Stimulated activated effector memory CD8-positive, alpha-beta T cell treated with anti-CD3 and anti-CD28 coated beads, Interleukin-12 subunit alpha, Interleukin-12 subunit beta, amount 100 ng/mL, for 72 hours (primary cell): ENCODE results near the gene TDRD15.
"Not testable (repeated sequence)": the region's sequence is repeated elsewhere in the genome, so short reads cannot be mapped to it uniquely, and the experiment has no call there.

ENCODE experiments used
- ATAC-seq: fragments of 150-1000 bp; cut with Tn5 transposase; 2 replicates; pipeline ENCODE4 v1.10.0; 2021
- DNase-seq, 2 donors: peaks; one replicate each; pipeline ENCODE4 v3.0.0; 2021 to 2022; ENCODE audit warnings: low spot score in 2 of 2
- H3K27ac Mint-ChIP-seq: one replicate; pipeline ENCODE4 v1.8.0; 2022; ENCODE audit warnings: mild to moderate bottlenecking, mixed read lengths
- H3K36me3 Mint-ChIP-seq: one replicate; pipeline ENCODE4 v1.8.0; 2022; ENCODE audit warnings: mild to moderate bottlenecking, mixed read lengths
- H3K4me1 Mint-ChIP-seq: one replicate; pipeline ENCODE4 v1.8.0; 2022; ENCODE audit warnings: mixed read lengths
- H3K4me3 Mint-ChIP-seq: one replicate; pipeline ENCODE4 v1.8.0; 2022; ENCODE audit warnings: mild to moderate bottlenecking, mixed read lengths
- H3K9me3 Mint-ChIP-seq: one replicate; pipeline ENCODE4 v1.8.0; 2022; ENCODE audit warnings: mixed read lengths

TDRD15 gene

DNA sequence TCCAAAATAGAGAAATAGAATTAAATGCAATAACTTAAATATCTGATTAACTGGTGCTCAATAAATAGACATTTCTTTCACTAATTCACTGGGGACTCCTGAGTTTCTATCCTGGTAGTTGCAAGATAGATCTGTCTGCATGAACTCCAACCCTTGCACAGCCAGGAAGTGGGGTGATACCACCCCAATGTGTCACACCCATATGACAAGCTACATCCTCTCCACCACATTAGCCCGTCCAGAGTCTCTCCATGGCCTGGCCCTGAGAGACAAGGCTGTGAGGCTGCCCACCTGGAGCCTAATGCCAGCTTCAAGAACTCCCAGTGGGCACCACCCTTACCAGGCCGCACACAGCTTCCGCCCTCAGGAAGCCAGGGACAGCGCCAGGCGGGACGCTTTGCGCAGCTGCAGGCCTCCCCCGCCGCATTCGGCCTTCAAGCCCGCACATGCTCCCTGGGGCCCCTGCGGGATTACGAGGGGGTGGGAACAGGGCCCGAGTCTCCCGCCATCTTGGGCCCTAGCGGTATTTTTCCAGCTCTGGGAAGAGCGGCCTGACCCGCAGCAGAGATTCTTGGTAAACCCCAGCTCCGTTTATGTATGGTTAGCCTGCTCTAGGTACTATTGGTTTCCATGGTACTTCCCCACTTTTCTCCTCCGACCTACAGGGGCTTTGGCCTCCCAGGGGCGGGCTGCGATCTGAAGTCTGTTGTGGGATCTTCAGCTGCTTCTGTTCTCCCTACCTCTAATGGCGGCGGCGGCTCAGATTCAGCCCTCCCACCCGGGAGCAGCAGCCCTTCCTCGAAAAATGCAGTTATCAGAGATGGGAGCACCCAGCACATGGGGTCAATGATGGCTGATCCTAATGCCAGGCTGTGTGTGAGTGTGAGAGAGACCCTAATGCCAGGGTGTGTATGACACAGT lies at the start of gene TDRD15:
Gene TDRD15 (plus strand): TSS at position 496 of the 921 bp plus-strand sequence. CDS start 13,500 bp downstream, outside the sequence.
- H3K9me3 Mint-ChIP-seq: no peaks in the 10 kb centered on the region

DNA sequence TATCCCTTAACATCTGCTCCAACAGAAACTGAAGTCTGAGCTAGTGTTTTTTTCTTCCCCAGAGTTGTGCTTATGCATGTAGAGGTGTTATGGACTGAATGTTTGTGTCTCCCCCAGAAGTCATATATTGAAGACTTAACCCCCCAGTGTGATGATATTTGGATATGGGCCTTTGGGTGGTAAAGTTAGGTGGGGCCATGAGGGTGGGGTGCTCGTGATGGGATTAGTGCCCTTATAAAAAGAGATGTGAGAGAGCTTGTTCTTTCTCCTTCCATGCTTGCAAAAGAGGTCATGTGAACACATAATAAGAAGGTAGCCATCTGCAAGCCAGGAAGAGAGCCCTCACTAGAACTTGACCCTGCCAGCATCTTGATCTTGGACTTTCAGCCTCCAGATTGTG lies 45.5 kb upstream of the TDRD15 start:
- Mint-ChIP-seq H3K4me1 (no peaks in the 10 kb centered on the region), H3K36me3 (no peaks in the 10 kb centered on the region), H3K27ac (no peak overlapping the region), H3K4me3 (no peak overlapping the region), H3K9me3 (no peaks in the 10 kb centered on the region)
- DNase-seq (no peak), ATAC-seq (no peak)

More for the DNA sequence above, at the start of gene TDRD15:
- no peaks in the 10 kb centered on the region for H3K36me3 Mint-ChIP-seq
- H3K4me1 Mint-ChIP-seq: no peaks in the 10 kb centered on the region
- DNase-seq (no peak), ATAC-seq (peak; percentile 16)
- no peak within 1 kb of the TSS for H3K27ac Mint-ChIP-seq
- no peak within 1 kb of the TSS for H3K4me3 Mint-ChIP-seq

DNA sequence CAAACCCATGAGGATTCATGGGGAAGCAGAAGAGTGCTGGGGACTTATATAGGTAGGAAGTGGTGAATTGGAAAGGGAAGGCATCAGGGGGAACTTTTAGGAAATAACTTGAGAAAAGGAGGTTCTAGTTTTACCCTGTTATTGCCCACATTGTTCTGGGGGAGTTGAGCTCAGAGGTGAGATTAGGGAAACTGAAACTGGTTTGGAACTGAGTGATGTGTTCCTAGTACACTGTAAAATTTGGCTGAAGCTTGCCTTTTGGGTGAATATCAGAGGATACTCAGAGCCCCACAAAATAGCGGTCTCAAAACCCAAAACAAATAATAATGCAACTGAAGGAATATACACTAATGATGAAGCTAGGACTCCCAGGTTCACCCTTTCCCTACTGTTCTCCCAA lies 40.3 kb upstream of the TDRD15 start:
- no peaks in the 10 kb centered on the region for H3K9me3 Mint-ChIP-seq
- no peak for DNase-seq
- no peak for ATAC-seq
- no peaks in the 10 kb centered on the region for H3K4me1 Mint-ChIP-seq
- H3K4me3 Mint-ChIP-seq: no peak overlapping the region
- no peak overlapping the region for H3K27ac Mint-ChIP-seq
- H3K36me3 Mint-ChIP-seq: no peaks in the 10 kb centered on the region

DNA sequence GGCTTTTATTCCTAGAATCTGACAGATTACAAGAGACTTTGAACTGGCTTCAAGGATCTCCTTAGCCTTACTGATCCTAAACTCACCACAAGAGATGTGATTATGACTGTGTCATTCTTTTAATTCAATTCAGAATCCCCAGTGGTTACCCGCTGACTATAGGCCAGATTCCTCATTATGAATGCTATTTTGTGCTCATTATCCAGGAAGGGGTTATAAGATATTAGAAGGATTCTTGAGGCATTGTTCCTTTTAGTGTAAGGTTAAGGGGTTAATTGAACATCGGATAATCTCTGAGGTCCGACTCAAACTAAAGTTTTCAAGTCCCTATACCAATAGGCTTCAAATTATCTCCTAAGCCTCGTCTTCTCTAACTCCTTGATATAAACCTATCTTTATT lies 39.4 kb upstream of the TDRD15 start:
- H3K36me3 Mint-ChIP-seq: no peaks in the 10 kb centered on the region
- H3K4me3 Mint-ChIP-seq: no peak overlapping the region
- no peaks in the 10 kb centered on the region for H3K4me1 Mint-ChIP-seq
- no peaks in the 10 kb centered on the region for H3K9me3 Mint-ChIP-seq
- no peak overlapping the region for H3K27ac Mint-ChIP-seq
- ATAC-seq (no peak), DNase-seq (no peak)

DNA sequence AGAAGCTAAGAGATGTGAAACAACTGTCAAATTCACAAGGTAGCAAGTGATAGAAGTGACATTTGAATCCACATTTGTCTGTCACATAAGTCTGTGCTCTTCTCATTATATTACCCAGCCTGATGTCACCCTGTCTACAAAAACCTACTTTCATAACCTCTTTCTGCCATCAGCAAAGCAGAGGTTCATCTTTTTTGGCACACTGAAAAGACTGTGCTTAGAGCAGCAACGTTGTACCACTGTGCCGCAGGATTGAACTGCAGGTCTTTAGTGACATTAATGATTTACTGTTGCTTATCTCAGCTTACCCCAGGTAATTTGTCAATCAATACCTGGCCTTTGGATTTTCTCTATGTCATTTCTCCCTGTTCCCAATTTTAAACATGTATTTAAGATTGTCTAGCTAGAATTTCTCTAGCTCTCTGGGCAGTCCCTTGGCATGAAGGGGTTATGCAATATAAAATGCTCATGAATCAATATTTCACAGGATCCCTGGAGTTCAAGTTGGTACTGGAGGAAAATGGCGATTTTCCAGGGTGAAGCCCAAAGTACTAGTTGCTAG lies 31.4 kb upstream of the TDRD15 start:
- H3K4me1 Mint-ChIP-seq: no peaks in the 10 kb centered on the region
- H3K9me3 Mint-ChIP-seq: no peaks in the 10 kb centered on the region
- no peak overlapping the region for H3K4me3 Mint-ChIP-seq
- DNase-seq (no peak), ATAC-seq (no peak)
- no peak overlapping the region for H3K27ac Mint-ChIP-seq
- H3K36me3 Mint-ChIP-seq: no peaks in the 10 kb centered on the region

DNA sequence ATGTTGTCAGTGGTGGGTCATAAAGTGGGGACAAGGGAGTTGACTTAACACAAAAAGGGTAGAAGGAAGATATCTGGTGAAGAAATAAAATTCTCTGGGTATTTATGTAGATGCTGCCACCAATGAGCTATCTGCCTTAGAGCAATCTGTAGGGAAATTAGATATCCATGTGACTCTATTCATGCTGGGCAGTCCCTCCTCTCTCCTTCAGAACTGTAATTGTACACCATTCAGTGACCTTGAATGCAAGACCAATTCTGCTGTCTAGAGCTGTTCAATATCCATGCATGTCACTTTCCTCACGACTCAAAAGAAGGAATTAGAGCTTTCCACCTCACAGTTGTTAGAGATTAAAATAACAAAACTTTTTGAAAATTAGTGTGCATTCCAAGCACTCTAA lies 28.6 kb upstream of the TDRD15 start:
- Mint-ChIP-seq H3K36me3 (no peaks in the 10 kb centered on the region), H3K4me3 (no peak overlapping the region)
- ATAC-seq: no peak

GRCh38 chr2:21095714-21096113 lies 28.1 kb upstream of the TDRD15 start:
- H3K27ac Mint-ChIP-seq: no peak overlapping the region
- no peak overlapping the region for H3K4me3 Mint-ChIP-seq
- no peaks in the 10 kb centered on the region for H3K36me3 Mint-ChIP-seq
- ATAC-seq (no peak), DNase-seq (no peak)
- no peaks in the 10 kb centered on the region for H3K9me3 Mint-ChIP-seq
- no peaks in the 10 kb centered on the region for H3K4me1 Mint-ChIP-seq

More for the DNA sequence above, 28.6 kb upstream of the TDRD15 start:
- Mint-ChIP-seq H3K4me1 (no peaks in the 10 kb centered on the region), H3K9me3 (no peaks in the 10 kb centered on the region), H3K27ac (no peak overlapping the region)
- no peak for DNase-seq

GRCh38 chr2:21096458-21096857 lies 27.3 kb upstream of the TDRD15 start:
- no peaks in the 10 kb centered on the region for H3K36me3 Mint-ChIP-seq
- no peaks in the 10 kb centered on the region for H3K9me3 Mint-ChIP-seq
- no peaks in the 10 kb centered on the region for H3K4me1 Mint-ChIP-seq
- H3K4me3 Mint-ChIP-seq: no peak overlapping the region
- H3K27ac Mint-ChIP-seq: no peak overlapping the region
- DNase-seq (no peak), ATAC-seq (no peak)

DNA sequence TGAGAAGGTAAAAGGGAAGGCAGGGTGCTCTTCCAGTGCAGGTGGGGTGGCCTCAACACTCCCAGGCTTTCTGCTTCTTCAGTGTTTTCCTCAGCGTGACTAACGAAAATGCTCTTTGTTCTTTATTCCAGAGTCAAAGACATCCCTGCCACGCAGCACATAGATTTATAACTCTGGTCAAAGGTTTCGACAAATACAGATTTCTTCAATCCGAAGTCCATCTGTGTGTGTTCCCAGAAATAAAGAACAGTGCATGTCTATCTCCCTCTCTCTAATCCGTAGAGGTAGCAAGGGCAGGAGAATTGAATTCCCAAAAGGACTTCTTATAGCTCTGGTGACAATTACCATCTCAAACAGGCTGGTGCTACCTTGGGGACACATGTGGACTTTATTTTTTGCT lies 26.4 kb upstream of the TDRD15 start:
- no peaks in the 10 kb centered on the region for H3K4me1 Mint-ChIP-seq
- no peaks in the 10 kb centered on the region for H3K36me3 Mint-ChIP-seq
- no peak for ATAC-seq
- no peak for DNase-seq
- H3K9me3 Mint-ChIP-seq: no peaks in the 10 kb centered on the region
- no peak overlapping the region for H3K4me3 Mint-ChIP-seq
- no peak overlapping the region for H3K27ac Mint-ChIP-seq

DNA sequence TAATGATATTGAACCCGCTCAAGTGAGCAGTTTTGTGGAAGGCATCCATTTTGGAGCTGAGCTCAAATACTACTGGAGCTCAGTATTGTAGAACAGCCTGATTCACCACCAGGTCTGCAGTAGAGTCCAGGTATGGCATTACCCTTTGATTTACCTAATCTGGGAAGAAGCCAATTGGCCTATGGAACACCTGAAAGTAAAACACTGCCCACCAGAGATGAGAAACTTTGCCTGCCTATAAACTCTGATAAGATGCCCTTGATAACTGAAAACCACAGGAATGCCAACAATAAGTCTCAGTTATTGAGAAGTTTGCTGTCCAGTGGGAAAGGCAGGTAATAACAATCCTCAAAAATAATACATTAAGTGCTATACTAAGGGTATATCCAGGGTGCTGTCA lies 25.5 kb upstream of the TDRD15 start:
- ATAC-seq (no peak), DNase-seq (no peak)
- no peaks in the 10 kb centered on the region for H3K36me3 Mint-ChIP-seq
- no peaks in the 10 kb centered on the region for H3K4me1 Mint-ChIP-seq
- H3K9me3 Mint-ChIP-seq: no peaks in the 10 kb centered on the region
- H3K4me3 Mint-ChIP-seq: no peak overlapping the region
- no peak overlapping the region for H3K27ac Mint-ChIP-seq

- H3K4me3 Mint-ChIP-seq: no peak overlapping the region
- ATAC-seq: no peak
Measured at GRCh38 chr2:21099281-21099907, 24.4 kb upstream of the TDRD15 start.

DNA sequence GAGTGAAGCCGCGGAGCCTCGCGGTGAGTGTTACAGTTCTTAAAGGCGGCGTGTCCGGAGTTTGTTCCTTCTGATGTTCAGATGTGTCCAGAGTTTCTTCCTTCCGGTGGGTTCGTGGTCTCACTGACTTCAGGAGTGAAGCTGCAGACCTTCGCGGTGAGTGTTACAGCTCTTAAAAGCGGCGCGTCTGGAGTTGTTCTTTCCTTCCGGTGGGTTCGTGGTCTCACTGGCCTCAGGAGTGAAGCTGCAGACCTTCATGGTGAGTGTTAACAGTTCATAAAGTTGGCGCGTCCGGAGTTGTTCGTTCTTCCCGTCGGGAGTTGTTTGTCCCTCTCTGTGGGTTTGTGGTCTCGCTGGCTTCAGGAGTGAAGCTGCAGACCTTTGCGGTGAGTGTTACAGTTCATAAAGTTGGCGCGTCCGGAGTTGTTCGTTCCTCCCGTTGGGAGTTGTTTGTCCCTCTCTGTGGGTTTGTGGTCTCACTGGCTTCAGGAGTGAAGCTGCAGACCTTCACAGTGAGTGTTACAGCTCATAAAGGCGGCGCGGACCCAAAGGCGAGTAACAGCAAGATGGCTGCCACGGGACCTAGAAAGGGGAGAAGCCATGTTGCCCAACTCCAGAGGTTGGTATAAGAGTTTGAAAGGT lies 22.1 kb upstream of the TDRD15 start:
- H3K4me3 Mint-ChIP-seq, H3K4me1 Mint-ChIP-seq, H3K9me3 Mint-ChIP-seq, H3K27ac Mint-ChIP-seq, ATAC-seq, H3K36me3 Mint-ChIP-seq, DNase-seq: not testable (repeated sequence)

More at GRCh38 chr2:21099281-21099907, 24.4 kb upstream of the TDRD15 start:
- Mint-ChIP-seq H3K36me3 (no peaks in the 10 kb centered on the region), H3K4me1 (no peaks in the 10 kb centered on the region), H3K9me3 (no peaks in the 10 kb centered on the region), H3K27ac (no peak overlapping the region)
- no peak for DNase-seq

GRCh38 chr2:21102356-21102755 lies 21.4 kb upstream of the TDRD15 start:
- H3K4me3 Mint-ChIP-seq: no peak overlapping the region
- H3K36me3 Mint-ChIP-seq: no peaks in the 10 kb centered on the region
- H3K9me3 Mint-ChIP-seq: no peaks in the 10 kb centered on the region
- no peak for DNase-seq
- no peak for ATAC-seq
- H3K4me1 Mint-ChIP-seq: no peaks in the 10 kb centered on the region
- H3K27ac Mint-ChIP-seq: no peak overlapping the region

DNA sequence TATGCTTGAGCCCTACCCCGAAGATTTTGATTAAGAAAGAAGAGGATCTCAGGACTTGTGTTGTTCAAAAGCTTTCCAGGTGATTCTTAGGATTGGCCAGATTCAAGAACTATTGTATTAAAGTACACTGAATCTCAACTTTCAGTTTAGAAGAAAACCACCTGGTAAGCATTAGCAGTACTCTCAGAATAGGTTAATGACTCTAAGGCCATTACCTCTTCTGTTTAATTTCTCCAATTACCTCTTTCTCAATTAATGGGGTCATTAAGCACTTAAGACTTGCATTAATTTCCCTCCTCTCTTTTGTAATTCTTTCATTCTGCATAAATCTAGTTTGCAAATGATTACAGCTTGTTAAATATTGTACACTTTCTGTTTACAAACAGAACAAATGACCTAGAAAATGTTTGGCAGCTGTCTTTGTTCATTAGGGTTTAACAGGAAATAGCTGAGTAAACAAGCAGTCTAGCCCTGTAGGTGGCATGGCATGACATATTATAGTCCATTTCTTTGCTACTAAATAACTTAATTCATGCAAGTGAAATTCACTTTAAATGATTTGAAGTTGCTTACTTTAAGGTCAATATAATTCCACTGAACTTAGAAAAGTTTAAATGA lies 20.4 kb upstream of the TDRD15 start:
- Mint-ChIP-seq H3K27ac (no peak overlapping the region), H3K36me3 (no peaks in the 10 kb centered on the region), H3K4me3 (no peak overlapping the region), H3K9me3 (no peaks in the 10 kb centered on the region), H3K4me1 (no peaks in the 10 kb centered on the region)
- DNase-seq: no peak
- ATAC-seq: no peak

DNA sequence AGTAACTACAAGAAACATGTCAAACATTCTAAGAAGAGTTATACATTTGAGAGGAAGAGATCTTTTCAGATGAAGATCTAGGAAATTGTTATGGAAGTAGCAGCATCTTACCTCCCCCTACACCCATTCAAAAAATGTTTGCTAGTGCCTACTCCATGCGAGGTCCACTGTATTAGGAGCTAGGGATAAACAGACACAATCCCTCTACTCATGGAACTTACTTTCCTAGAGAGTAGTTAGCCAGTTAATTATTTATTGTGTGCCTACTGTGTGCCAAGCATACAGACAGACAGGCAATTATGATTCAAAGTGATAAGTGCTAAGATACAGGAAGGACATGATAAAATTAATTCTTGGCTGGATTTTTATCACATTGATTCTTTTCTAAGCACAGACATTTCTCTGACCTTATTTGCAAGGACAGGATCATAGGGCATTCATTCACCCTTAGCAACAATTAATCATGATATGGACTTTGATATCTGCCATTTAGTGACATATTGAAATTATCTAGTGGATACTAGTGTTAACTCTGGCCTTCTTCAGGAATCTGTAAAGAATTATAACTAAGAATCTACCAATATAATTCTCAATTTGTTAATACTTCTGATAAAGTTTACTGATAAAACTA lies 19.6 kb upstream of the TDRD15 start:
- Mint-ChIP-seq H3K4me1 (no peaks in the 10 kb centered on the region), H3K9me3 (no peaks in the 10 kb centered on the region), H3K36me3 (no peaks in the 10 kb centered on the region), H3K4me3 (no peak overlapping the region), H3K27ac (no peak overlapping the region)
- ATAC-seq (no peak), DNase-seq (no peak)
